HUES6 (cell line): Measurements from ENCODE around the gene UAP1L1.

Experiments
- H3K27ac ChIP-seq: 2 replicates; pipeline ENCODE4 v1.7.0; 2013; ENCODE audit warnings: low read depth, mild to moderate bottlenecking, low read length, inconsistent platforms
- H3K27me3 ChIP-seq: 2 replicates; pipeline ENCODE4 v1.6.1; 2013; ENCODE audit warnings: low read length; ENCODE audit not compliant: control insufficient read depth, insufficient read depth
- H3K36me3 ChIP-seq: 2 replicates; pipeline ENCODE4 v1.6.1; 2013; ENCODE audit warnings: low read length; ENCODE audit not compliant: control insufficient read depth, insufficient read depth
- H3K4me1 ChIP-seq: 2 replicates; pipeline ENCODE4 v1.6.1; 2013; ENCODE audit warnings: low read length; ENCODE audit not compliant: control insufficient read depth, insufficient read depth
- H3K4me3 ChIP-seq: 2 replicates; pipeline ENCODE4 v1.5.1; 2013; ENCODE audit warnings: low read depth, low read length
- H3K9ac ChIP-seq: one replicate; pipeline ENCODE4 v1.6.1; 2013; ENCODE audit warnings: mild to moderate bottlenecking, low read length
- H3K9me3 ChIP-seq: 2 replicates; pipeline ENCODE4 v1.6.1; 2013; ENCODE audit warnings: low read depth, low read length; ENCODE audit not compliant: control insufficient read depth, insufficient read depth

UAP1L1 gene

GRCh38 chr9:137044037-137044436 lies 33.3 kb upstream of the UAP1L1 start:
- no peak overlapping the region for H3K9ac ChIP-seq
- H3K4me1 ChIP-seq: peaks cover 2% of the 10 kb centered on the region; the same call in 1 of the 2 replicates
- peaks cover 57% of the 10 kb centered on the region for H3K27me3 ChIP-seq
- no peaks in the 10 kb centered on the region for H3K9me3 ChIP-seq
- H3K36me3 ChIP-seq: peaks cover 10% of the 10 kb centered on the region
- H3K4me3 ChIP-seq: no peak overlapping the region
- no peak overlapping the region for H3K27ac ChIP-seq

DNA sequence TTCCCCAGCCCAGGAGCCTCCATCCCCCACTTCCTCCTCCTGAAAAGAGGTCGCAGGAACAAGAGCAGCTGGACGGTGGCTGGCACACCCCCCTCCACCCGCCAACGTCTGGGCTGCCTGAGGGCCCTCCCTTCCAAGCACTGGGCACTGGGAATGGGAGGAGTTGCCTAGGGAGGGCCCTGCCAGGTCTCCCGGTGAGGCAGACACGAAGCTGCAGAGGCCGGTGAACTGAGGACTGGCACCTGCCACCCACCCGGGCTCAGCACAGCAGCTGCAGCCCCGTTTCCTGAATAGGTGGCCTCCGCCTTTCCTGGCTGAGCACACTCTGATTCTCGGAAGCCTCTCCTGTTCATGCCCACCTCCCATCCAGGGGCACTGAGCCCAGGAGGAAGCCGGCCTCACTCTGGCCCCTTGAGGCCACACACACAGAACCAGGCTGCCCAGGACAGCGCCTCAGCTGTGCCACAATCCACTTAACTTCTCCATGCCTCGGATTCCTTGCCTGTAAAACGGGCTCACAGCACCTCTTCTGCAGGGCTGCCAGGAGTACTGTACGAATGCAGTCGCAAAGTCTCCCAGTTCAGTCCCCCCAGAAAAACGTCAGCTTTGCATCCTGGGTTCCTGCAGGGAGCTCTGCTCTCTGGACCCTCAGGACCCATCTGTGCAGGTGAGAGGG lies 32.7 kb upstream of the UAP1L1 start:
- Histone ChIP-seq H3K27me3 (peaks cover 63% of the 10 kb centered on the region), H3K4me3 (peak overlapping the region; percentile 78), H3K9me3 (no peaks in the 10 kb centered on the region), H3K27ac (no peak overlapping the region), H3K9ac (no peak overlapping the region), H3K36me3 (peaks cover 5% of the 10 kb centered on the region), H3K4me1 (peaks cover 6% of the 10 kb centered on the region; the same call in 1 of the 2 replicates)

- Histone ChIP-seq H3K4me3 (peak overlapping the region; percentile 78), H3K27ac (no peak overlapping the region), H3K27me3 (peaks cover 71% of the 10 kb centered on the region), H3K4me1 (peaks cover 6% of the 10 kb centered on the region; the same call in 1 of the 2 replicates), H3K9ac (no peak overlapping the region), H3K9me3 (no peaks in the 10 kb centered on the region), H3K36me3 (no peaks in the 10 kb centered on the region; the same call in 1 of the 2 replicates)
Measured at GRCh38 chr9:137045294-137046087, 31.8 kb upstream of the UAP1L1 start.

GRCh38 chr9:137046088-137046787 lies 31.1 kb upstream of the UAP1L1 start, which contains the start of gene NPDC1:
NPDC1 (minus strand) TSS chr9:137046177; CDS start chr9:137045989, 188 bp downstream.
- Histone ChIP-seq H3K4me1 (peaks cover 6% of the 10 kb centered on the region; the same call in 1 of the 2 replicates), H3K36me3 (no peaks in the 10 kb centered on the region), H3K4me3 (peak within 1 kb of the TSS; percentile 78), H3K27ac (no peak within 1 kb of the TSS), H3K9me3 (no peaks in the 10 kb centered on the region), H3K9ac (no peak within 1 kb of the TSS), H3K27me3 (peaks cover 79% of the 10 kb centered on the region)

DNA sequence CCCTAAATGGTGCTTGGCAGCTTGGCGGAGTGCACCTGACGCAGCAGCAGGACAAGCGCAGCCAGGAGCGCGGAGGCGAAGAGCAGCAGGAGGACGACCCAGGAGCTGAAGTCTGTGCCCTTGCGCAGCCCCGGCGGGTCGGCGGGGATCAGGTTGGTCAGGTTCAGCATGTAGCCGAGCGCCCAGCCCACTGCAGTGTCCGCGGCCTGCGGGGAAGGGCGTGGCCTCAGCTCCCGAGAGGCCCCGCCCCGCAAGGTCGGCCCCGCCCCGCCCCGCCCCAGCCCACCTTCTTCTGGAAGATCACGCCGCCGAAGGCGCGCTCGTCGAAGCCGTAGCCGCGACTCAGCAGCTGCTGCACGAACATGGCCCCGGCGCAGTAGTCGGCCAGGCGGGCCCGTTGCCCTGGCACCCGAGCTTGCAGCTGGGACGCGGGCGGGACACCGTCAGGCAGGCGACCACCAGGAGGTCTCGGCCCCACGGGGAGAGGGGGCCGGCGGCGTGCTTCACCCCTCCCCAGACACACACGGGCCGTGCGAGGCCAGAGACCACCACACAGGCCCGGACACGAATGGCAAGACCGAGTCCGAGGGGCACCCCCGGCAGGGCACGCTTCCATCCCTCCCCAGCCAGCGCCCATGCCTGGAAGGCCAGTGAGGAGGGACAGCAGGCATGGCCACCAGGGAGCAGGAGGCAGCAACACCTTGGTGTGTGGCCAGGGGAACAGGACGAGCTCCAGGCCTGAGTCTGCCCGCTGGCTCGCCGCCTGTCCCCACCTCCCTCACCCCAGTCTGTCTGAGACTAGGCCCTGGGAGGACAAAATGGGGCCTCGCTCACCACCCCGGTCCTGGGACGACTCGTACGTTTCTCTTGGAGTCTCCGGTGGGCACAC lies 28.4 kb upstream of the UAP1L1 start:
- Histone ChIP-seq H3K27ac (no peak overlapping the region), H3K9ac (no peak overlapping the region), H3K9me3 (no peaks in the 10 kb centered on the region)

GRCh38 chr9:137049544-137050449 lies 27.5 kb upstream of the UAP1L1 start:
- H3K27me3 ChIP-seq: peaks cover 96% of the 10 kb centered on the region

More for the DNA sequence above, 28.4 kb upstream of the UAP1L1 start:
- H3K27me3 ChIP-seq: peaks cover 96% of the 10 kb centered on the region
- H3K4me3 ChIP-seq: peak overlapping the region; percentile 30; the same call in 1 of the 2 replicates
- H3K36me3 ChIP-seq: no peaks in the 10 kb centered on the region
- H3K4me1 ChIP-seq: peaks cover 6% of the 10 kb centered on the region; the same call in 1 of the 2 replicates

GRCh38 chr9:137050570-137050969 lies 26.7 kb upstream of the UAP1L1 start:
- H3K36me3 ChIP-seq: no peaks in the 10 kb centered on the region
- no peak overlapping the region for H3K9ac ChIP-seq
- no peak overlapping the region for H3K27ac ChIP-seq
- no peaks in the 10 kb centered on the region for H3K9me3 ChIP-seq
- H3K27me3 ChIP-seq: peaks cover 96% of the 10 kb centered on the region
- H3K4me3 ChIP-seq: no peak overlapping the region
- peaks cover 18% of the 10 kb centered on the region for H3K4me1 ChIP-seq

More at GRCh38 chr9:137049544-137050449, 27.5 kb upstream of the UAP1L1 start:
- H3K4me3 ChIP-seq: no peak overlapping the region
- H3K36me3 ChIP-seq: no peaks in the 10 kb centered on the region
- H3K4me1 ChIP-seq: peaks cover 12% of the 10 kb centered on the region
- H3K9me3 ChIP-seq: no peaks in the 10 kb centered on the region
- H3K9ac ChIP-seq: no peak overlapping the region
- no peak overlapping the region for H3K27ac ChIP-seq

GRCh38 chr9:137051145-137051724 lies 26.1 kb upstream of the UAP1L1 start:
- no peaks in the 10 kb centered on the region for H3K36me3 ChIP-seq
- no peak overlapping the region for H3K27ac ChIP-seq
- H3K4me1 ChIP-seq: peaks cover 23% of the 10 kb centered on the region
- H3K27me3 ChIP-seq: peaks cover 96% of the 10 kb centered on the region
- no peak overlapping the region for H3K4me3 ChIP-seq
- no peaks in the 10 kb centered on the region for H3K9me3 ChIP-seq
- H3K9ac ChIP-seq: no peak overlapping the region

DNA sequence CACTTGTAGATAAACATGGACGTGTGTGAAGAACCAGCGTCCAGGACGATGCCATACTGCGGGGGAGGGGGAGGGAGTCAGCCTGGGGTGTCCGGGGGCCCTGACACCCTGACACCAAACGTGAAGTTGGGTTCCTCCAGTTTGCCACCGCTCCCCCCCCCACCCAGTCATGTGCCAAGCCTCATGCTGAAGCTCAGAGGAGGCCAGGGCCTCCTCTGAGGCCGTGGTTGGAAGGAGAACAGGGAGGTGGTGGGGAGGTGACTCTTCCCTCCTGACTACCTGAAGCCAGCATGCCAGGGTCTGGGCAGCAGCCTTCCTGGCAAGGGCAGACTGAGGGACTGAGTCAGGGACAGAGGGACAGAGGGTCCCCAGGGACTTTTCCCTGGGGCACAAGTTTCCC lies 25.0 kb upstream of the UAP1L1 start:
- Histone ChIP-seq H3K27ac (no peak overlapping the region), H3K4me1 (peaks cover 23% of the 10 kb centered on the region), H3K27me3 (peaks cover 87% of the 10 kb centered on the region), H3K4me3 (no peak overlapping the region), H3K9ac (no peak overlapping the region), H3K36me3 (no peaks in the 10 kb centered on the region), H3K9me3 (no peaks in the 10 kb centered on the region)
